Tibial nerve (tissue), 3 donors: ENCODE measurements around the gene EID3.

ENCODE experiments used
- POLR2A ChIP-seq, 2 donors: fragments of 450-650 bp; IDR thresholded peaks; one replicate each; pipeline ENCODE4 v1.6.1; 2017; ENCODE audit warnings: antibody characterized with exemption in 2 of 2, mild to moderate bottlenecking in 2 of 2, moderate library complexity in 2 of 2
- TF ChIP-seq, protein P1 (sequence below), 5 experiments: fragments of 200-600 bp in 3 of 5; fragments of 450-650 bp in 2 of 5; sonication (generic) in 3 of 5; IDR thresholded peaks; one replicate each; pipeline ENCODE4 v1.5.1; 2016 to 2019; ENCODE audit warnings: antibody characterized with exemption in 5 of 5, mild to moderate bottlenecking in 3 of 5, moderate library complexity in 2 of 5

DNA sequence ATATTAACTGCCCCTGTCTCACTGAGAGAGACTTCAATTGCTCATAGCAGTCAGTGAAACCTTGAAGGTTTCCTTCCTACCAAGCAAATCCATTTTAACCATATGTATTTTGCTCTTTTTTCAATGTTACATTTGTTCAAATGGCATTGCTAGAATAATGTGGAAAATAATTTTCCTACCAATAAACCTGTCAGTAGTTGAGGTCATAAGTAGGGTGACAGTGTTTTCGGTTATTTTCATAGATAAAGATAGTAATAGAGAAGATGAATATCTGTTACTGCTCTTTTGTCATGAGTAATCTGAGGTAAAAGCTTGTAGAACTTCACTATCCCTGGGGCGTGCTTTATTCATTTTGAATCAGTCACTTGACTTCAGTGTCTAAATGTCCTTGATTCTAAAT lies 32.6 kb downstream of the EID3 start:
- TF ChIP-seq, protein P1, sequence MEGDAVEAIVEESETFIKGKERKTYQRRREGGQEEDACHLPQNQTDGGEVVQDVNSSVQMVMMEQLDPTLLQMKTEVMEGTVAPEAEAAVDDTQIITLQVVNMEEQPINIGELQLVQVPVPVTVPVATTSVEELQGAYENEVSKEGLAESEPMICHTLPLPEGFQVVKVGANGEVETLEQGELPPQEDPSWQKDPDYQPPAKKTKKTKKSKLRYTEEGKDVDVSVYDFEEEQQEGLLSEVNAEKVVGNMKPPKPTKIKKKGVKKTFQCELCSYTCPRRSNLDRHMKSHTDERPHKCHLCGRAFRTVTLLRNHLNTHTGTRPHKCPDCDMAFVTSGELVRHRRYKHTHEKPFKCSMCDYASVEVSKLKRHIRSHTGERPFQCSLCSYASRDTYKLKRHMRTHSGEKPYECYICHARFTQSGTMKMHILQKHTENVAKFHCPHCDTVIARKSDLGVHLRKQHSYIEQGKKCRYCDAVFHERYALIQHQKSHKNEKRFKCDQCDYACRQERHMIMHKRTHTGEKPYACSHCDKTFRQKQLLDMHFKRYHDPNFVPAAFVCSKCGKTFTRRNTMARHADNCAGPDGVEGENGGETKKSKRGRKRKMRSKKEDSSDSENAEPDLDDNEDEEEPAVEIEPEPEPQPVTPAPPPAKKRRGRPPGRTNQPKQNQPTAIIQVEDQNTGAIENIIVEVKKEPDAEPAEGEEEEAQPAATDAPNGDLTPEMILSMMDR (IDR thresholded peaks at IDR 0.05): no peak
- no peak for TF ChIP-seq POLR2A (IDR thresholded peaks at IDR 0.05)
